AG09319 (cell line): Measurements from ENCODE around the gene PAOX.

Experiments
- DNase-seq: peaks from one replicate; pipeline ENCODE4 v3.0.0-alpha.2; 2010; ENCODE audit warnings: low read depth; ENCODE audit errors: extremely low read depth
- CTCF ChIP-seq: IDR thresholded peaks from 2 replicates; pipeline ENCODE4 v1.5.1; 2011; ENCODE audit warnings: low read depth, mild to moderate bottlenecking, inconsistent platforms, low read length, moderate library complexity

Gene PAOX

GRCh38 chr10:133397938-133398337 is 18.9 kb downstream of the PAOX start:
- DNase-seq: no peak
- TF ChIP-seq CTCF: no peak

- TF ChIP-seq CTCF: no peak
- no peak for DNase-seq
These were observed 20.1 kb downstream of the PAOX start for GRCh38 chr10:133399123-133399601.

GRCh38 chr10:133400624-133401424 is 21.8 kb downstream of the PAOX start:
- DNase-seq: no peak
- TF ChIP-seq CTCF: no peak

GRCh38 chr10:133401500-133401899 is 22.4 kb downstream of the PAOX start:
- TF ChIP-seq CTCF: no peak
- DNase-seq: no peak

- no peak for DNase-seq
- TF ChIP-seq CTCF: no peak
These were observed 23.1 kb downstream of the PAOX start for GRCh38 chr10:133401981-133402725.

GRCh38 chr10:133403359-133403758 is 24.3 kb downstream of the PAOX start:
- no peak for TF ChIP-seq CTCF
- no peak for DNase-seq

GRCh38 chr10:133403784-133404183 is 24.7 kb downstream of the PAOX start:
- DNase-seq: no peak
- TF ChIP-seq CTCF: no peak
